A549 (cell line): ENCODE measurements around the gene PARD3B. TPM values are rescaled to one million over a fixed set of nuclear protein-coding genes. Genes with fewer than 3 reads are reported as not detected.
A peak's percentile ranks its signal among the peaks of the same experiment; 100 is the strongest.

Experiments used
- ATAC-seq, 2 experiments: fragments of 200-7000 bp in 1 of 2; fragments of >200 bp in 1 of 2; cut with Nextera tagmentation in 1 of 2; cut with Tn5 transposase in 1 of 2; 3 replicates each; pipeline versions ENCODE4 v1.8.0 to v1.9.1; 2018 to 2020; ENCODE audit warnings: mild to moderate bottlenecking in 1 of 2, moderate library complexity in 1 of 2
- CTCF ChIA-PET: fragments of 300-600 bp; sonication (Branson Sonifier 250); formaldehyde crosslinking; extraction: SDS; loops from one replicate; lab custom pipeline; 2021; ENCODE audit warnings: antibody characterized with exemption, inconsistent platforms; lab: Yijun Ruan, JAX
- POLR2A ChIA-PET: fragments of 350-600 bp; formaldehyde crosslinking; extraction: SDS; loops from one replicate; lab custom pipeline; 2021; ENCODE audit warnings: antibody characterized with exemption, inconsistent platforms; lab: Yijun Ruan, JAX
- DNase-seq, 2 experiments: peaks; one replicate each; pipeline versions ENCODE4 v3.0.0 to v3.0.0-alpha.2; 2011 to 2016; ENCODE audit warnings: low read depth in 1 of 2, low spot score in 1 of 2
- FAIRE-seq: peaks from 2 replicates; lab custom pipeline; 2011; peaks lifted over from hg19 to GRCh38; lab: Jason Lieb, UNC
- H3K27ac ChIP-seq, 2 experiments: fragments of >200 bp; sonication (Bioruptor Twin); formaldehyde crosslinking; 3 replicates each; pipeline ENCODE4 v1.5.1; 2016 to 2017
- H3K4me1 ChIP-seq: fragments of >200 bp; sonication (Bioruptor Twin); formaldehyde crosslinking; 3 replicates; pipeline ENCODE4 v1.6.1; 2016
- H3K4me2 ChIP-seq: fragments of >200 bp; sonication (Bioruptor Twin); formaldehyde crosslinking; 3 replicates; pipeline ENCODE4 v1.6.1; 2016
- H3K4me3 ChIP-seq: fragments of >200 bp; sonication (Bioruptor Twin); formaldehyde crosslinking; 3 replicates; pipeline ENCODE4 v1.5.1; 2016
- H3K9me3 ChIP-seq: fragments of >200 bp; sonication (Bioruptor Twin); formaldehyde crosslinking; 3 replicates; pipeline ENCODE4 v1.6.1; 2016
- BHLHE40 ChIP-seq: IDR thresholded peaks from 2 replicates; pipeline ENCODE4 v1.6.1; 2012; ENCODE audit warnings: low read depth, low read length, inconsistent platforms
- CHD2 ChIP-seq: fragments of 150-350 bp; IDR thresholded peaks from 2 replicates; pipeline ENCODE4 v1.6.1; 2014; ENCODE audit warnings: low read length; ENCODE audit not compliant: partially characterized antibody
- CHD4 ChIP-seq: fragments of 200-600 bp; sonication (generic); IDR thresholded peaks from 2 replicates; pipeline ENCODE4 v1.6.1; 2016; ENCODE audit warnings: antibody characterized with exemption, mild to moderate bottlenecking, borderline replicate concordance
- E2F6 ChIP-seq: IDR thresholded peaks from 2 replicates; pipeline ENCODE4 v1.6.1; 2012; ENCODE audit warnings: low read depth, borderline replicate concordance
- ELK1 ChIP-seq: fragments of 150-350 bp; IDR thresholded peaks from 2 replicates; pipeline ENCODE4 v1.6.1; 2014; ENCODE audit warnings: low read depth, mild to moderate bottlenecking, low read length
- HDAC2 ChIP-seq: fragments of 200-600 bp; sonication (generic); IDR thresholded peaks from 2 replicates; pipeline ENCODE4 v1.6.1; 2016
- HMGXB4 ChIP-seq: fragments of 250-450 bp; sonication (Bioruptor Pico); IDR thresholded peaks from 2 replicates; pipeline ENCODE4 v1.5.0; 2021; ENCODE audit warnings: mild to moderate bottlenecking, moderate library complexity, borderline replicate concordance
- HOXB13 ChIP-seq: fragments of 250-450 bp; sonication (Bioruptor Pico); IDR thresholded peaks from 2 replicates; pipeline ENCODE4 v1.5.0; 2020; ENCODE audit warnings: low read depth, mild to moderate bottlenecking, moderate library complexity
- JUN ChIP-seq, 2 experiments: fragments of >200 bp; sonication (Bioruptor Twin); formaldehyde crosslinking; IDR thresholded peaks; 2 replicates in 1 of 2; 3 replicates in 1 of 2; pipeline ENCODE4 v1.6.1; 2016 to 2017
- KDM1A ChIP-seq: fragments of 200-600 bp; sonication (generic); IDR thresholded peaks from 2 replicates; pipeline ENCODE4 v1.6.1; 2016; ENCODE audit warnings: low read depth, mild to moderate bottlenecking
- KDM5A ChIP-seq: fragments of 200-600 bp; sonication (generic); IDR thresholded peaks from 2 replicates; pipeline ENCODE4 v1.6.1; 2016; ENCODE audit warnings: antibody characterized with exemption, mild to moderate bottlenecking
- MAFK ChIP-seq: fragments of 450-650 bp; IDR thresholded peaks from 2 replicates; pipeline ENCODE4 v1.6.1; 2014; ENCODE audit not compliant: partially characterized antibody
- MYC ChIP-seq: IDR thresholded peaks from 2 replicates; pipeline ENCODE4 v1.6.1; 2012; ENCODE audit warnings: mild to moderate bottlenecking, inconsistent platforms, low read length, improper control_type of control experiment, borderline replicate concordance
- PBX3 ChIP-seq: IDR thresholded peaks from 2 replicates; pipeline ENCODE4 v1.6.1; 2012
- PHF8 ChIP-seq: fragments of 200-600 bp; sonication (generic); IDR thresholded peaks from 2 replicates; pipeline ENCODE4 v1.6.1; 2016; ENCODE audit warnings: low read depth, mild to moderate bottlenecking, antibody characterized with exemption, moderate library complexity, borderline replicate concordance
- POLR2A ChIP-seq: IDR thresholded peaks from 2 replicates; pipeline ENCODE4 v1.6.1; 2012; ENCODE audit warnings: mild to moderate bottlenecking, low read length
- RARB ChIP-seq: fragments of 250-450 bp; sonication (Bioruptor Pico); IDR thresholded peaks from 2 replicates; pipeline ENCODE4 v1.8.0; 2021; ENCODE audit warnings: mild to moderate bottlenecking, moderate library complexity
- RNF2 ChIP-seq: fragments of 200-600 bp; sonication (generic); IDR thresholded peaks from 2 replicates; pipeline ENCODE4 v1.6.1; 2016; ENCODE audit warnings: low read depth, mild to moderate bottlenecking, antibody characterized with exemption, moderate library complexity, borderline replicate concordance
- ZFP36 ChIP-seq: fragments of 450-650 bp; IDR thresholded peaks from 2 replicates; pipeline ENCODE4 v1.6.1; 2014; ENCODE audit warnings: borderline replicate concordance; ENCODE audit not compliant: partially characterized antibody
- ZSCAN20 ChIP-seq: fragments of 250-450 bp; sonication (Bioruptor Pico); IDR thresholded peaks from 2 replicates; pipeline ENCODE4 v1.8.0; 2022; ENCODE audit warnings: mild to moderate bottlenecking, moderate library complexity
- WGBS: methylation state at CpG from one replicate; pipeline ENCODE4 v1.1.6; 2017; ENCODE audit errors: missing lambda C conversion rate; 5-methylcytosine and 5-hydroxymethylcytosine counted together
- polyA minus RNA-seq: library from RNA; depleted of rRNA, polyadenylated mRNA; stranded (reverse); fragments of >200 nt; gene quantifications from 2 replicates; pipeline ENCODE4 v1.2.3, GENCODE V29; 2011; rRNA and poly(A)+ RNA removed
- polyA plus RNA-seq, 4 experiments: library from polyadenylated mRNA; depleted of rRNA in 3 of 4; stranded (reverse); fragments of >200 nt; fragmentation: RNase III in 1 of 4; extraction: RNeasy Plus Mini Kit Qiagen cat#74134 plus additional on column Dnase treatment in 1 of 4; gene quantifications; 2 replicates in 3 of 4; 3 replicates in 1 of 4; pipeline ENCODE4 v1.2.3, GENCODE V29; 2011 to 2017
- TF ChIP-seq, protein P1 (sequence below): fragments of 200-600 bp; sonication (generic); IDR thresholded peaks from 2 replicates; pipeline ENCODE4 v1.6.1; 2016; ENCODE audit warnings: antibody characterized with exemption, mild to moderate bottlenecking, moderate library complexity

PARD3B gene
- 2.4 and 3.8 TPM in 2 replicates for polyA plus RNA-seq (2011; rRNA removed)
- polyA plus RNA-seq (2012; cell fraction: cytosol; rRNA removed), result 0.30 and 0.56 TPM in 2 replicates
- polyA plus RNA-seq (2012; cell fraction: nucleus; rRNA removed), result 0.56 and 0.73 TPM in 2 replicates
- polyA plus RNA-seq (2017; fragmentation: RNase III; extraction: RNeasy Plus Mini Kit Qiagen cat#74134 plus additional on column Dnase treatment), result 1.1 to 1.2 TPM (median 1.2 TPM) in 3 replicates
- polyA minus RNA-seq, result 6.3 and 6.4 TPM in 2 replicates

DNA sequence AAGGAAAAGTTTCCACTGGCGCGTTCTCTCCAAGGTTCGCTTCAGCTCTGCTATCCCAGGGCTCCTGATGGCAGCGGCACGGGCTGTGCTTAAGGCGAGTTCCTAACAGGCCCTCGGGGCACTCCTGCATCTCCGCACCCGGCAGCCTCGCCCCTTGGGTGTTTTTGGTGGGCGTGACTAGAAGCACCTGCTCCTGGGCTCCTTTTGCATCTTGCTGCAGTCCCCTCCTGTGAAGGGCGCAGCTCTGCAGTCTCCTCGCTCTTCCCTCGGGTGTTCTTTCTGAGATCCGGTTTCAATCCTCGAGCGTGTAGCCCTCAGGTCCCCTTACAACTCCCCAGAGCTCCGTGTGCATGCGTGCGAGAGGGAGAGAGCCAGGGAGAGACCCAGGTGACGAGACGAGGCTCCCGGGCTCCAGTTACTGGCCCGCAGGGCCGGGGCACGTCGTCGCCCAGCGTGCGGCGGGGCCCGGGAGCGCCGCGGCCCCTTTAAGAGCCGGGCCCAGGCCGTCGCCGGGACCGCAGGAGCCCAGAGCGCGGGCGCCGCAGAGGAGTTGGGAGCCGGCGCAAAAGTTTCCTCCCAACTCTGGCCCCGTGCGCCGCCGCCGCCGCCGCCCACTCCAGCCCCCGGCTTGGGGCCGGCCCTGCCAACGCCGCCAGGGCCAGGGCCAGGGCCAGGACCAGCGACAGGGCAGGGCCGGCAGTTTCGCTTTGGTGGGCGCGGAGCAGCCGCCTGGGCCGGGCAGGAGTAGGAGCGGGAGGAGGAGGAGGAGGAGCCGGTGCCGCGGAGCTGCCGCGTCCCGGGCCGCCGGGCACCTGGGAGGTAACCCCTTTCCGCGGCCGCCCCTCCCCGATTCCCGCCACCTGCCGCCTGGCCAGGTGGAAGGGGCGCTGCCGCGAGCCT is at the start of gene PARD3B:
Gene PARD3B (plus strand): TSS at position 515 of the 900 bp plus-strand sequence. CDS start 525 bp downstream, outside the sequence.
- 2% methylated on average over 14 of the region's 82 CpGs for WGBS
- Histone ChIP-seq H3K4me3 (peak within 1 kb of the TSS; percentile 98), H3K9me3 (no peaks in the 10 kb centered on the region), H3K4me1 (peaks cover 6% of the 10 kb centered on the region; the same call in 2 of the 3 replicates), H3K4me2 (peak within 1 kb of the TSS; percentile 88), H3K27ac (peak within 1 kb of the TSS; percentile 93 to 94)
- peak; percentile 37 to 57 for DNase-seq
- ATAC-seq, result peak; percentile 95 to 96
- no peak for FAIRE-seq
- no peak for TF ChIP-seq MYC
- peak; percentile 86 for TF ChIP-seq PHF8
- TF ChIP-seq HOXB13 (CRISPR knock-in tag), result no peak
- TF ChIP-seq KDM1A, result no peak
- TF ChIP-seq KDM5A, result no peak
- TF ChIP-seq BHLHE40, result no peak
- TF ChIP-seq HDAC2, result no peak
- no peak for TF ChIP-seq CHD4
- TF ChIP-seq, protein P1, sequence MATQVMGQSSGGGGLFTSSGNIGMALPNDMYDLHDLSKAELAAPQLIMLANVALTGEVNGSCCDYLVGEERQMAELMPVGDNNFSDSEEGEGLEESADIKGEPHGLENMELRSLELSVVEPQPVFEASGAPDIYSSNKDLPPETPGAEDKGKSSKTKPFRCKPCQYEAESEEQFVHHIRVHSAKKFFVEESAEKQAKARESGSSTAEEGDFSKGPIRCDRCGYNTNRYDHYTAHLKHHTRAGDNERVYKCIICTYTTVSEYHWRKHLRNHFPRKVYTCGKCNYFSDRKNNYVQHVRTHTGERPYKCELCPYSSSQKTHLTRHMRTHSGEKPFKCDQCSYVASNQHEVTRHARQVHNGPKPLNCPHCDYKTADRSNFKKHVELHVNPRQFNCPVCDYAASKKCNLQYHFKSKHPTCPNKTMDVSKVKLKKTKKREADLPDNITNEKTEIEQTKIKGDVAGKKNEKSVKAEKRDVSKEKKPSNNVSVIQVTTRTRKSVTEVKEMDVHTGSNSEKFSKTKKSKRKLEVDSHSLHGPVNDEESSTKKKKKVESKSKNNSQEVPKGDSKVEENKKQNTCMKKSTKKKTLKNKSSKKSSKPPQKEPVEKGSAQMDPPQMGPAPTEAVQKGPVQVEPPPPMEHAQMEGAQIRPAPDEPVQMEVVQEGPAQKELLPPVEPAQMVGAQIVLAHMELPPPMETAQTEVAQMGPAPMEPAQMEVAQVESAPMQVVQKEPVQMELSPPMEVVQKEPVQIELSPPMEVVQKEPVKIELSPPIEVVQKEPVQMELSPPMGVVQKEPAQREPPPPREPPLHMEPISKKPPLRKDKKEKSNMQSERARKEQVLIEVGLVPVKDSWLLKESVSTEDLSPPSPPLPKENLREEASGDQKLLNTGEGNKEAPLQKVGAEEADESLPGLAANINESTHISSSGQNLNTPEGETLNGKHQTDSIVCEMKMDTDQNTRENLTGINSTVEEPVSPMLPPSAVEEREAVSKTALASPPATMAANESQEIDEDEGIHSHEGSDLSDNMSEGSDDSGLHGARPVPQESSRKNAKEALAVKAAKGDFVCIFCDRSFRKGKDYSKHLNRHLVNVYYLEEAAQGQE, result no peak
- peak; percentile 27; the same call in 1 of the 2 replicates for TF ChIP-seq POLR2A
- TF ChIP-seq MAFK, result no peak
- no peak for TF ChIP-seq CHD2
- TF ChIP-seq ZSCAN20 (CRISPR knock-in tag), result no peak
- TF ChIP-seq ZFP36, result no peak
- no peak for TF ChIP-seq PBX3
- TF ChIP-seq ELK1, result no peak
- TF ChIP-seq JUN (IDR thresholded peaks at IDR 0.05), result peak; percentile 44 to 46; a peak in 1 of 5 replicates
- no peak for TF ChIP-seq RARB (CRISPR knock-in tag)
- peak; percentile 73; the same call in 1 of the 2 replicates for TF ChIP-seq E2F6
- peak; percentile 52; the same call in 1 of the 2 replicates for TF ChIP-seq HMGXB4 (CRISPR knock-in tag)
- no peak; the same call in 1 of the 2 replicates for TF ChIP-seq RNF2
- ChIA-PET CTCF (interaction anchor here (0.8 to 1.2 kb wide), 3 partner anchors 36 to 242 kb away, joined by 3 to 4 read pairs (median 3); no protein-coding TSS in a partner anchor), POLR2A (interaction anchor here (0.5 to 0.8 kb wide), 2 partner anchors 120 to 1131 kb away, joined by 3 read pairs; no protein-coding TSS in a partner anchor)
